ENCODE measurements around the gene CCDC148. TPM values are rescaled to one million over a fixed set of nuclear protein-coding genes. Genes with fewer than 3 reads are reported as not detected.

CCDC148 gene
- total and polyA plus RNA-seq, 4 donors, result 0.02 to 0.42 (median 0.31) TPM

- 95% methylated on average over 3 of the region's 3 CpGs for WGBS
- Histone ChIP-seq H3K27ac (ENCODE audit: low read depth in 1 of 2, low read length in 2 of 2) (no peak overlapping the region), H3K36me3 (ENCODE audit: control insufficient read depth in 4 of 4, insufficient read depth in 3 of 4, low read depth in 1 of 4, low read length in 3 of 4) (no peaks in the 10 kb centered on the region), H3K9me3 (ENCODE audit: control insufficient read depth in 4 of 4, low read length in 3 of 4) (no peaks in the 10 kb centered on the region), H3K4me3 (ENCODE audit: low read depth in 1 of 3, low read length in 3 of 3) (no peak overlapping the region), H3K27me3 (ENCODE audit: control insufficient read depth in 4 of 4, insufficient read depth in 4 of 4, low read length in 3 of 4) (no peaks in the 10 kb centered on the region), H3K9ac (ENCODE audit: low read depth in 1 of 2, low read length in 2 of 2) (no peak overlapping the region), H3K4me1 (ENCODE audit: control insufficient read depth in 4 of 4, insufficient read depth in 4 of 4, low read length in 3 of 4) (peaks cover 2 to 14% (median 13%) of the 10 kb centered on the region in 4 donors)
- DNase-seq (ENCODE audit: low spot score), result no peak
- TF ChIP-seq GABPA (IDR thresholded peaks at IDR 0.05 in 1 of 2, conservative IDR thresholded peaks at IDR 0.05 in 1 of 2), result no peak
- no peak for TF ChIP-seq FOXA2 (IDR thresholded peaks at IDR 0.05)
- TF ChIP-seq JUND (IDR thresholded peaks at IDR 0.05), result no peak
- TF ChIP-seq HNF4G (IDR thresholded peaks at IDR 0.05), result no peak
- TF ChIP-seq RXRA (IDR thresholded peaks at IDR 0.05), result no peak
- TF ChIP-seq CTCF (IDR thresholded peaks at IDR 0.05; ENCODE audit: low read depth, low read length, missing input control), result no peak
- TF ChIP-seq NR2F2 (IDR thresholded peaks at IDR 0.05), result no peak
- TF ChIP-seq EGR1 (IDR thresholded peaks at IDR 0.05; ENCODE audit: low read depth in 2 of 2), result no peak
- TF ChIP-seq ATF3 (IDR thresholded peaks at IDR 0.05), result no peak
- TF ChIP-seq REST (IDR thresholded peaks at IDR 0.05), result no peak
- TF ChIP-seq TAF1 (conservative IDR thresholded peaks at IDR 0.05), result no peak
- TF ChIP-seq YY1 (IDR thresholded peaks at IDR 0.05), result no peak
- no peak for TF ChIP-seq RAD21 (IDR thresholded peaks at IDR 0.05)
- TF ChIP-seq ZBTB33 (IDR thresholded peaks at IDR 0.05), result no peak
- TF ChIP-seq HNF4A (conservative IDR thresholded peaks at IDR 0.05), result no peak
- TF ChIP-seq SP1 (IDR thresholded peaks at IDR 0.05), result no peak
Measured at GRCh38 chr2:158498749-158499136, 42.2 kb upstream of the CCDC148 start.
